ENCODE results near the gene NXN.
"Not testable (repeated sequence)": the region's sequence is repeated elsewhere in the genome, so short reads cannot be mapped to it uniquely, and the experiment has no call there.

The NXN gene

DNA sequence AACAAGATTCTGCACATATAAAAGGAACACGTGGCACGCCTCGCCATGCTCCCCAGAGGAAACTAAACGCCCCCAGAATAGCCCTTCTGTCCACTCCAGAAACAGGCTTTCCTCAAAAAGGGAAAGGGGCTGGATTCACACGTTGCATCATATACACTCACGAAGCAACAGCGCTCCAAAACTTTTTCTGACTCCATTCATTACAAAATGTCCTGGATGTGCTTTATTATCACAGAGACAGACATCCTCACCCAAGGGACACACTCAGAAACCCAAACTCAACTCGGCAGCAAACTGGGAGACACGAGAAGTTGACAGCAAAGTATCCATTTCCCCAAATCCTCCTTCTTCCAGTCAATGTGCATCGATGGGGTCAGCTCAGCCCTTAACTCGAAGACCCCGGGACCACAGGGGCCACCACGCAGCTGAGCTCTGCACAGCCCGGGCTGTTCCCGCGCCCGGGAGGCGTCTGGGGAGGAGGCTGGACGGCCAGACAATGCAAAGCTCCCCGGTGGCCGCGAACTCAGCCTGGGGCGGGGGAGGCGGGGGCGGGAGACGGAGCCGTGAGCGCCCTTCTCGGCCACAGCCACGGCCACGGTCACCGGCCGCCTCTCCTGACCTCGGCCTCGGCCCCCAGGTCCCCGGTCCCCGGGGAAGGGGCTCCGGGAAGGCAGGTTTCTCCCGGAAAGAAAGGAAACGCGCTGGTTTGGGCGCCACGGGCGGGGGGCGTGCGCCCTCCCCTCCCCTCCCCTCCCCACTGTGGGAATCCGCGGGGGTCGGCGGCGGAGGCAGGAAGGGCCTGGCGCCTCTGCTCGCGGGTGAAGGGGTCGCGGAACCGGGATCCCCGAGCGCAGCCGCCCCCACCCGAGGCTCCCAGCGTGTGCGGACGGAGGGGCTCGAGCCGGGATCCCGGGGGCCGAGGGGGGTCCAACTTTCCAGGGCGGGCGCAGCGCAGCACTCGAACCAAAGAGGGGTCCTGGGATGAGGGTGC, 1.2 kb downstream of the NXN start:
- DNase-seq: no peak

- no peak for DNase-seq
These were observed 2.4 kb downstream of the NXN start for GRCh38 chr17:977166-977565.

GRCh38 chr17:976312-976711, 3.3 kb downstream of the NXN start:
- DNase-seq: no peak

GRCh38 chr17:975371-975915, 4.1 kb downstream of the NXN start:
- DNase-seq: no peak

GRCh38 chr17:974778-975177, 4.8 kb downstream of the NXN start:
- DNase-seq: not testable (repeated sequence)

GRCh38 chr17:973053-973452, 6.5 kb downstream of the NXN start:
- no peak for DNase-seq

- DNase-seq: not testable (repeated sequence)
These were observed 7.7 kb downstream of the NXN start for GRCh38 chr17:971861-972260.

GRCh38 chr17:970364-970763, 9.2 kb downstream of the NXN start:
- no peak for DNase-seq

GRCh38 chr17:969811-970355, 9.7 kb downstream of the NXN start:
- no peak for DNase-seq

- no peak for DNase-seq
These were observed 10.5 kb downstream of the NXN start for GRCh38 chr17:968812-969730.

DNA sequence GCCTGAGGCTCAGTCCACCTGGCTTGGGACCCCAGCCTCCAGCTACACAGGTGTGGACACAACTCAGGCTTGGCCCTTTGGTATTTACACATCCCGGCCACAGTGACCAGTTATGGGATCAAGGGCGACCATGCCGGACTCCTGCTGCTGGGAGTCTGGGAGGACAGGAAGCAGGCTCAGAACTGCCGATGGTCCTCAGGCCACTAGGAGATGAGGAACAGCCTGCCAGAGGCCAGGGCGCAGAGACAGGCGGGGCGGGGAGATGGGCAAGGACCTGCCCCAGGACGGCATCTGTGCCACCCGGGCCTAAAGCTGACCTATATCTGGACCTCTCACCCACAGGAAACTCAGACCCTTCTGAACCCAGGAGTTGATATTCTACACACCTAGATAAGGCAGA, 12.5 kb downstream of the NXN start:
- no peak for DNase-seq

DNA sequence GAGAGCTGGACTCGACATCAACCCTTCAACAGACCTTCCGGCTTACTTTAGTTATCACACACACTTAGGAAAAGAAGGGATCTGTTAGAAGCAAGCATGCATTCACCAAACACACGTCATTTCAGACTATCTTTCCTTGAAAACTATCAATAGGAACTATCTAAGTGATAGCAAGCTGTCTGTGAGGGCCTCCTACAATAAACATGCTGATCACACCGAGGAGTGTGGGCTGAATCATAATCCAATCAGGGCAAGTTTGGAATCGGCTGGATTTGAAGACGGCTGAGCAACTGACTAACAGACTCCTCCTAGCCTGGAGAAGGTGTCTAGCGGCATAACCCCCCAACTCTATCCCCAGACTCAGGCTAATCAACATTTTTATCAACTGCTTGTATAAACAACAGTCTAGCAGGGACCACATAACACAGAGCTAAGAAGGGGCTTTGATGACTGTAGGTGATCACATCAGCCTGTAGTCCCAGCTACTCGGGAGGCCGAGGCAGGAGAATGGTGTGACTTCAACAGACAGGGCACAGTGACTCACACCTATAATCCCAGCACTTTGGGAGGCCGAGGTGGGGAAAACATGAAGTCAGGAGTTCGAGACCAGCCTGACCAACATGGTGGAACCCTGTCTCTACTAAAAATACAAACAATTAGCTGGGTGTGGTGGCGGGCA, 14.1 kb downstream of the NXN start:
- DNase-seq: no peak

GRCh38 chr17:964876-965275, 14.7 kb downstream of the NXN start:
- no peak for DNase-seq

DNA sequence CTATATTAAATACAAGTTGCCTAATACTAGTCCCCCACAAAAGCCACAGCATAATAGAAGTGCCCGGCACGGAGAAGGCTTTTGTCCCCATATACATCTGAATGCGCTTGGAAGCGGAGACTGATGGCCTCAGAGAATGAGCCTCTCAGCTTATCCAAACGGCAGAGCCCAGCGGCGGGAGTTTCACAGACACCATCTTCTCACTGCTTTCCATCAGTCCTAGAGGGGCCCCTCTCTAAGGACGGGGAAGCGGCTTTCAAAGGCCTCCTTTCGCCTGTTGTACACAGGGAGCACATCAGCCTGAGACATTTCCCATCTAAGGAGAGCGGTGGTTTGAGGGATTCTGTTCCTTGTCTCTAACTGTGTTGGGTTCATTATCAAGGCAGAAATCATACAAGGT, 16.9 kb downstream of the NXN start:
- no peak for DNase-seq

GRCh38 chr17:962166-962565, 17.4 kb downstream of the NXN start:
- DNase-seq: no peak

DNA sequence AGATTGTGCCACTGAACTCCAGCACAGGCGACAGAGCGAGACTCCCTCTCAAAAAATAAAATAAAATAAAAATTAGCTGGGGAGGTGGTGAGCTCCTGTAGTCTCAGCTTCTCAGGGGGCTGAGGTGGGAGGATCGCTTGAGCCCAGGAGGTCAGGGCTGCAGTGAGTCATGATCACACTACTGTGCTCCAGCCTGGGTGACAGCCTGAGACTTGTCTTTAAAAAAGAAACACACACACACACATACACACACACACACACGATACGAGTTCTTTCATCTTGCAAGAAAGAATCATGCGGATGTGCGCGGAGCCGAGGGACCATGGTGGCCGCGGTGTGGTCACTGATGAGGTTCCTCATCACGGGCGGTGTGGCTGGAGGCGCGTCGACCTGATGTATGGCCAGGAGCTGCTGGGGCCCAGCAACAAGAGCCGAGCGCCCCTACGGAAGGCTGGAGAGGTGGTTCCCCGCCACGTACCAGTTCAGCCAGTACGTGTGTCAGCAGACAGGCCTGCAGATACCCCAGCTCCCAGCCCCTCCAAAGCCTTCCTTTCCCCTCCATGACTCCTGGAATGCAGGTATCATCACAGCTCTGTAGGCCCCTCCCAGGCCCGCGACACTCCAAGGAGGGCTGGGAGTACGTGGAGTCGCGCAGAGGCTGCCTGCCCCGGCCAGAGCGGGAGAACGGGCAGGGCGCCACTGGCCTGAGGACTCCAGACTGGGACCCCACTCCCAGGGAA, 20.7 kb downstream of the NXN start:
- DNase-seq: no peak

- DNase-seq: no peak
These were observed 21.6 kb downstream of the NXN start for GRCh38 chr17:957856-958421.

DNA sequence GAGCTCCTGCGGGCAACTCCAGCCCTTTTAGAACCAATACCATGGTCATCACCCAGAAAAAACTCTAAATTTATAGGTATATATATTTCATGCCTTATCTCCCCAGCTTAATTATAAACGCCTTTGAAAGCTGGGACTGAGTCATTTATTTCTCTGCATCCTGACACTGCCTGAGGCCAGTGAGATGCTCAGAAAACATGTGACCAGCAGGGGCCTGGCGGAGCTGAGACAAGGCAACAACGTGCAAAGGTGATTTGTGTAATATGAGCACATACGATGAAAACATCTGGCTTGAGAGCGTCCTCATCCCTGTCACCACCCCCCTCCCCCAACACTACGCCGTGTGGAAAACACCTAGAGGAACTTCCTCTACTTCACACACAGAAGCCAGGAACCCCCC, 22.7 kb downstream of the NXN start:
- DNase-seq: no peak

DNA sequence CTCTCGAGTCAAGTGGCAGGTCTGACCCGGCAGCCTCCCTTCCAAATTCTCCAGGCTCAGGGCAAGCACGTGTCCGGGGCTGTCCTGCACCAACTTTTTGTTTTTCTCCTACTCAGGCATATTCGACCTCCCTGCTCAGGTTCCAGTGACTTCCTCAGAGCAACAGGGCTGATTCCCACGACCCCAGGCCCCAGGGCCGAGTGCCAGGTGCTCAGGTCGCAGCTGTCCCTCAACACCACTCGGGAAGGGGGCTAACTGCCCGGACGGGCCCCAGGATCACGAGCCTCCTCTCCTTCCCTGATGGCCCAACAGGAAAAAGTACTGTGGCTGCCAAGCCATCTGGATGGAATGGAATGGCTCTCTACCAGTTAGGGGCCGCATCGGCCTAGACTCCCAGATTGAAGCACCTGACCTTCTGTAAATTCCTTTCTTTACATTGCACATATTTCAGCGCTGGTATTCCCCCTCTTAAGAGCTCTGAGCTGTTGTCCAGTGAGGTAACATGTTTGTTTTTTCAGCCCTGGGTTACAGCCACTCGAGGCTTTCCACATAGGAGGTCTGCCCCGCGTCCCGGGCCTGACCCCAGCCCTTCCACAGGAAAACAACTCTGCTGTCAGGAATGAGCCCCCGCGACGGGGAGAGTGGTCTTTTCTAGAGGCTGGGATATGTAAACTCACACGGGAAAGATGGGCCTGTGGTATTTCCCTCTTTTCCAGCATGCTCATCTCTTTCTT, 25.0 kb downstream of the NXN start:
- no peak for DNase-seq

DNA sequence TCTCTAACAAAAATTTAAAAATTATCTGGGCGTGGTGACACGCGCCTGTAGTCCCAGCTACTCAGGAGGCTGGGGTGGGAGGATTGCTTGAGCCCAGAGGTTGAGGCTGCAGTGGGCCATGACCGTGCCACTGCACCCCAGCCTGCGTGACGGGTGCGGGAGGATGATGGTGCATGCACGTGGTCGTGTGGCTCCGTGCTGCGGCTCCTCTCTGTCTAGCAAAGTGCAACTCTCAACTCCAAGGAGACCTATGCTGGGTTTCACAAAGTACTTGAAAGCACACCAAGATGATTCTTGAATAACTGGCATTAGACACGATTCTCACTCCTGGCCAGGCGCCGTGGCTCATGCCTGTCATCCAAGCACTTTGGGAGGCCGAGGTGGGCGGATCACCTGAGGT, 25.8 kb downstream of the NXN start:
- no peak for DNase-seq

GRCh38 chr17:952592-952991, 27.0 kb downstream of the NXN start:
- not testable (repeated sequence) for DNase-seq
